Loucy (cell line): Measurements from ENCODE around the gene SPATA7.

Experiments used
- CTCF ChIP-seq: fragments of 200-600 bp; sonication (generic); conservative IDR thresholded peaks from 2 replicates; pipeline ENCODE4 v1.5.1; 2014; ENCODE audit warnings: mild to moderate bottlenecking, antibody characterized with exemption, low read length
- EZH2phosphoT487 ChIP-seq: fragments of 200-600 bp; IDR thresholded peaks from 2 replicates; pipeline ENCODE4 v1.6.1; 2018; ENCODE audit warnings: antibody characterized with exemption, mild to moderate bottlenecking, moderate library complexity, borderline replicate concordance

DNA sequence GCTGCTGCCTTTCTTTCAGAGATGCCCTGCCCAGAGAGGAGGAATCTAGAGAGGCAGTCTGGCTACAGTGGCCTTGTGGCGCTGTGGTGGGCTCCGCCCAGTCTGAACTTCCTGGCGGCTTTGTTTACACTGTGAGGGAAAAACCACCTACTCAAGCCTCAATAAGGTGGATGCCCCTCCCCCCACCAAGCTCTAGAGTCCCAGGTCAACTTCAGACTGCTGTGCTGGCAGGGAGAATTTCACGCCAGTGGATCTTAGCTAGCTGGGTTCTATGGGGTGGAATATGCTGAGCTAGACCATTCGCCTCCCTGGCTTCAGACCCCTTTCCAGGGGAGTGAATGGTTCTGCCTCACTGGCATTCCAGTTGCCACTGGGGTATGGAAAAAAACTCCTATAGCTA lies 25.6 kb downstream of the SPATA7 start:
- TF ChIP-seq CTCF (no peak), EZH2phosphoT487 (no peak)
